H1 (cell line): ENCODE results near the gene SLC39A11.
"Not testable (repeated sequence)": the region's sequence is repeated elsewhere in the genome, so short reads cannot be mapped to it uniquely, and the experiment has no call there.

Experiments used
- BRCA1 ChIP-seq: IDR thresholded peaks from 2 replicates; pipeline ENCODE4 v1.6.1; 2012; ENCODE audit warnings: low read depth, low read length, improper control_type of control experiment
- EP300 ChIP-seq, 2 experiments: IDR thresholded peaks; 1 replicate in 1 of 2; 2 replicates in 1 of 2; pipeline ENCODE4 v1.6.1; 2011 to 2012; ENCODE audit warnings: low read depth in 2 of 2, low read length in 2 of 2, mild to moderate bottlenecking in 2 of 2, borderline replicate concordance in 1 of 2, inconsistent platforms in 1 of 2, moderate library complexity in 1 of 2
- SP1 ChIP-seq: IDR thresholded peaks from 2 replicates; pipeline ENCODE4 v1.6.1; 2011; ENCODE audit warnings: low read depth, low read length
- TEAD4 ChIP-seq: IDR thresholded peaks from 2 replicates; pipeline ENCODE4 v1.6.1; 2012; ENCODE audit warnings: low read depth, low read length, inconsistent platforms, mixed read lengths
- YY1 ChIP-seq: IDR thresholded peaks from 2 replicates; pipeline ENCODE4 v1.6.1; 2011; ENCODE audit warnings: low read depth, mild to moderate bottlenecking, low read length
- TF ChIP-seq, protein P1 (sequence below), 3 experiments: IDR thresholded peaks; 1 replicate in 2 of 3; 2 replicates in 1 of 3; pipeline versions ENCODE4 v1.5.1 to v1.6.1; 2011; ENCODE audit warnings: low read length in 3 of 3, mild to moderate bottlenecking in 3 of 3, inconsistent platforms in 2 of 3, low read depth in 1 of 3, moderate library complexity in 1 of 3; ENCODE audit not compliant: insufficient read depth in 1 of 3; ENCODE audit errors: control extremely low read depth in 1 of 3

DNA sequence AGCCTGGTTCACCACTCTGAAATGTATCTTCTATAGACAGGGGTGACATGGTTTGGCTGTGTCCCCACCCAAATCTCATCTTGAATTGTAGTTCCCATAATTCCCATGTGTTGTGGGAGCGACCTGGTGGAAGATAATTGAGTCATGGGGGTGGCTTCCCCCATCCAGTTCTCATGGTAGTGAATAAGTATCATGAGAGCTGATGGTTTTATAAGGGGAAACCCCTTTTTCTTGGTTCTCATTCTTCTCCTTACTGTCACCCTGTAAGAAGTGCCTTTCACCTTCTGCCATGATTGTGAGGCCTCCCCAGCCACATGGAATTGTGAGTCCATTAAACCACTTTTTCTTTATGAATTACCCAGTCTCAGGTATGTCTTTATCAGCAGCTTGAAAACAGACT is 319.3 kb downstream of the SLC39A11 start:
- not testable (repeated sequence) for TF ChIP-seq SP1; TEAD4; BRCA1; YY1; EP300 (IDR thresholded peaks at IDR 0.05; ENCODE audit: borderline replicate concordance in 1 of 2, low read depth in 2 of 2, low read length in 2 of 2)
- TF ChIP-seq, protein P1, sequence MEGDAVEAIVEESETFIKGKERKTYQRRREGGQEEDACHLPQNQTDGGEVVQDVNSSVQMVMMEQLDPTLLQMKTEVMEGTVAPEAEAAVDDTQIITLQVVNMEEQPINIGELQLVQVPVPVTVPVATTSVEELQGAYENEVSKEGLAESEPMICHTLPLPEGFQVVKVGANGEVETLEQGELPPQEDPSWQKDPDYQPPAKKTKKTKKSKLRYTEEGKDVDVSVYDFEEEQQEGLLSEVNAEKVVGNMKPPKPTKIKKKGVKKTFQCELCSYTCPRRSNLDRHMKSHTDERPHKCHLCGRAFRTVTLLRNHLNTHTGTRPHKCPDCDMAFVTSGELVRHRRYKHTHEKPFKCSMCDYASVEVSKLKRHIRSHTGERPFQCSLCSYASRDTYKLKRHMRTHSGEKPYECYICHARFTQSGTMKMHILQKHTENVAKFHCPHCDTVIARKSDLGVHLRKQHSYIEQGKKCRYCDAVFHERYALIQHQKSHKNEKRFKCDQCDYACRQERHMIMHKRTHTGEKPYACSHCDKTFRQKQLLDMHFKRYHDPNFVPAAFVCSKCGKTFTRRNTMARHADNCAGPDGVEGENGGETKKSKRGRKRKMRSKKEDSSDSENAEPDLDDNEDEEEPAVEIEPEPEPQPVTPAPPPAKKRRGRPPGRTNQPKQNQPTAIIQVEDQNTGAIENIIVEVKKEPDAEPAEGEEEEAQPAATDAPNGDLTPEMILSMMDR (IDR thresholded peaks at IDR 0.05; ENCODE audit: control extremely low read depth in 1 of 3, insufficient read depth in 1 of 3, low read depth in 1 of 3, low read length in 3 of 3), result not testable (repeated sequence)
